ENCODE results near the gene GRHPR. TPM values are rescaled to one million over a fixed set of nuclear protein-coding genes. Genes with fewer than 3 reads are reported as not detected.

The GRHPR gene
- total RNA-seq (52.2 TPM), polyA plus RNA-seq (122 TPM)

GRCh38 chr9:37422289-37423104, at the start of gene GRHPR:
GRHPR (plus strand) TSS chr9:37422696; CDS start chr9:37422751, 55 bp downstream.
- peak; percentile 36 for DNase-seq (ENCODE audit: extremely low spot score)
- H3K4me1 ChIP-seq (ENCODE audit: insufficient read depth), result no peaks in the 10 kb centered on the region
- no peaks in the 10 kb centered on the region for H3K36me3 ChIP-seq (ENCODE audit: insufficient read depth)
- H3K4me3 ChIP-seq (ENCODE audit: low read depth, low read length), result peak within 1 kb of the TSS; percentile 66
- peak within 1 kb of the TSS; percentile 77 for H3K27ac ChIP-seq (ENCODE audit: low read depth)
- WGBS, result under 1% methylated on average over 56 of the region's 56 CpGs

DNA sequence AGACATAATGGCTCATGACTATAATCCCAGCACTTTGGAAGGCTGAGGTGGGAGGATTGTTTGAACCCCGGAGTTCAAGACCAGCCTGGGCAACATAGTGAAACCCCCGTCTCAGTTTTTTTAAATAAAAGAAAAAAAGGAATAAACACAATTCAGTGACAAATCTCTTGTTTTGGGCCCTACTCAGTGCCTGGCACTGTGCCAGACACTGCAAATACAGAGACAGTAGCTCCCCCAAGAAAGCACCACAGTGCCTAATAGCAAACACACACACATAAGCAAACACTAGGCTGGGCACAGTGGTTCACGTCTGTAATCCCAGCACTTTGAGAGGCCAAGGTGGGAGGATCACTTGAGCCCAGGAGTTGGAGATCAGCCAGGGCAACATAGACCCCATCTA, 49.7 kb upstream of the GRHPR start:
- no peaks in the 10 kb centered on the region for H3K4me1 ChIP-seq (ENCODE audit: insufficient read depth)
- WGBS, result 81% methylated on average over 3 of the region's 3 CpGs
- H3K36me3 ChIP-seq (ENCODE audit: insufficient read depth), result no peaks in the 10 kb centered on the region
- DNase-seq (ENCODE audit: extremely low spot score), result no peak
- H3K27ac ChIP-seq (ENCODE audit: low read depth), result no peak overlapping the region
- no peak overlapping the region for H3K4me3 ChIP-seq (ENCODE audit: low read depth, low read length)

- Histone ChIP-seq H3K27ac (ENCODE audit: low read depth) (no peak overlapping the region), H3K4me3 (ENCODE audit: low read depth, low read length) (no peak overlapping the region), H3K36me3 (ENCODE audit: insufficient read depth) (no peaks in the 10 kb centered on the region), H3K4me1 (ENCODE audit: insufficient read depth) (no peaks in the 10 kb centered on the region)
- WGBS, result 92% methylated on average over 1 of the region's 1 CpG
- no peak for DNase-seq (ENCODE audit: extremely low spot score)
Observed at GRCh38 chr9:37373621-37374020, 48.9 kb upstream of the GRHPR start.

GRCh38 chr9:37374892-37375291, 47.6 kb upstream of the GRHPR start:
- DNase-seq (ENCODE audit: extremely low spot score), result no peak
- H3K36me3 ChIP-seq (ENCODE audit: insufficient read depth), result no peaks in the 10 kb centered on the region
- H3K4me1 ChIP-seq (ENCODE audit: insufficient read depth), result no peaks in the 10 kb centered on the region
- 87% methylated on average over 6 of the region's 6 CpGs for WGBS
- no peak overlapping the region for H3K4me3 ChIP-seq (ENCODE audit: low read depth, low read length)
- no peak overlapping the region for H3K27ac ChIP-seq (ENCODE audit: low read depth)

DNA sequence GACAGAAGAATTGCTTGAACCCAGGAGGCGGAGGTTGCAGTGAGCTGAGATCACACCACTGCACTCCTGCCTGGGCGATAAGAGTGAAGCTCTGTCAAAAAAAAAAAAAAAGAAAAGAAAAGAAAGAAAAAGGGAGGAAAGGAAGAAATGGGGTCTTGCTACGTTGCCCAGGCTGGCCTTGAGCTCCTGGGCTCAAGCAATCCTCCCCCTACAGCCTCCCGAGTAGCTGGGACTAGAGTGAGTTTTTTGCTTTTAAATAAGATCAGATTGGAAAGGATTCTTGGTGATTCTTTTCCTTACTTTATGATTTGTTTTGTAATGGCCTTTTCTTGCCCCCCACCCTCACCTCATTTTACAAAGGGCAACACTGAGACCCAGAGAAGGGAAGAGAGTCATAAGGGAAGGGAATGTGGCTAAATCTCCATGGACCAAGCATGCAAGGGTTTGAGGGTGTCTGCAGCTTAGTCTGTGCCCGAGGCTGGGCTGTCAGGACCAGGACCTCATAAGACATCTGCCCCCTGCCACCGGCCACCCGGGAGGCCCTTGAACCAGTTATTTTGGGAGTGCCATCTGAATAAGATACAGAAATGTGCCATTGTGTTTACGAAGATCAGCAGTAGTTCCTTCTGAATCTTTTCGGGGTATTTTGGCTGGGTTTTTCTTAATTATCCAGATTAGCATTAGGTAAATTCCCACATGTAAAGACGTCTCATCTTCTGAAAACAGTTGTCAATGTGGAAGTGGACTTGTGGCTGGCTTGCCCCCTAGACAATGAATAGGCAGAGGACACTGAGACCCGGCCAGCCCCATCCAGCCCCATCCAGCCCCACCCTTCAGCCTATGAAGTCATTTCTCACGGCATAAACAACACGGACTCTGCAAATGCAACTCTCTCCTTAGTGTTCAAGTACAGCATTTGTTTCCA, 44.5 kb upstream of the GRHPR start:
- no peak overlapping the region for H3K27ac ChIP-seq (ENCODE audit: low read depth)
- no peaks in the 10 kb centered on the region for H3K36me3 ChIP-seq (ENCODE audit: insufficient read depth)
- DNase-seq (ENCODE audit: extremely low spot score), result no peak
- H3K4me3 ChIP-seq (ENCODE audit: low read depth, low read length), result no peak overlapping the region
- H3K4me1 ChIP-seq (ENCODE audit: insufficient read depth), result no peaks in the 10 kb centered on the region
- WGBS, result 80% methylated on average over 13 of the region's 13 CpGs

GRCh38 chr9:37378613-37379004, 43.9 kb upstream of the GRHPR start:
- Histone ChIP-seq H3K27ac (ENCODE audit: low read depth) (no peak overlapping the region), H3K4me3 (ENCODE audit: low read depth, low read length) (no peak overlapping the region), H3K4me1 (ENCODE audit: insufficient read depth) (no peaks in the 10 kb centered on the region), H3K36me3 (ENCODE audit: insufficient read depth) (no peaks in the 10 kb centered on the region)
- 86% methylated on average over 19 of the region's 19 CpGs for WGBS
- no peak for DNase-seq (ENCODE audit: extremely low spot score)

DNA sequence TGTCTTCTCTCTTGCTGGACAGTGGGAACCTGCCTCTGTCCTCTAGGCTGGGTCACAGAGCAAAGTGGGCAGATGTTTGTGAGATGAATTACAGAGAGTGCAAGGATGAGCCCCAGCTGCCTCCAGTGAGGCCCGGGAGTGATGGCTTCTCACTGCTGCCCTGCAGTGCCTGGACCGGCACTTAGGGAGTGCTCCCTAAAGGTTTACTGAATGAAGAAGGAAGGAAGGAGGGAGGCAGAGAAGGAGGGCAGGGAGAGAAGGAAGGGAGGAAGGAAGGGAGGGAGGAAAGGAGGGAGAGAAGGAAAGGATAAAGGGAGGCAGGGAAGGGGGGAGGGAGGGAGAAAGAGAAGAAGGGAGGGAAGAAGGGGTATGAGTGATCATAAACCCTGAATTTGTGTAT, 42.7 kb upstream of the GRHPR start:
- 40% methylated on average over 2 of the region's 2 CpGs for WGBS

DNA sequence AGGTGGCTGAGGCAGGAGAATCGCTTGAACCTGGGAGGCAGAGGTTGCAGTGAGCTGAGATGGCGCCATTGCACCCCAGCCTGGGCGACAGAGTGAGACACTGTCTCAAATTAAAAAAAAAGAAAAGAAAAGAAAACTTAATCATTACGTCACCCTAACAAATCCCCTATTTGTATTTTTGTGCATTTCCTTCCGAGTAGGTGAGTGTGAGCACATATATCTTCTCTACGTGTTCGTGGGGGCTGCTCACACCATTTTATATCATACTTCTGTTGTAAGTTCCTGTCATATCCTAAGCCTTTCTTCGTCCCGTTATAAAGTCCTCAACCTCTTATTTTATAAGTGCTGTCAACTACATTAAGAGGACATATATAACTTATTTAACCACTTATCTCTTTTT, 41.9 kb upstream of the GRHPR start:
- H3K36me3 ChIP-seq (ENCODE audit: insufficient read depth), result no peaks in the 10 kb centered on the region
- no peak overlapping the region for H3K4me3 ChIP-seq (ENCODE audit: low read depth, low read length)
- no peak for DNase-seq (ENCODE audit: extremely low spot score)
- H3K4me1 ChIP-seq (ENCODE audit: insufficient read depth), result no peaks in the 10 kb centered on the region
- no peak overlapping the region for H3K27ac ChIP-seq (ENCODE audit: low read depth)
- 79% methylated on average over 9 of the region's 9 CpGs for WGBS

More for the DNA sequence above, 42.7 kb upstream of the GRHPR start:
- Histone ChIP-seq H3K4me3 (ENCODE audit: low read depth, low read length) (no peak overlapping the region), H3K4me1 (ENCODE audit: insufficient read depth) (no peaks in the 10 kb centered on the region), H3K27ac (ENCODE audit: low read depth) (no peak overlapping the region), H3K36me3 (ENCODE audit: insufficient read depth) (no peaks in the 10 kb centered on the region)
- no peak for DNase-seq (ENCODE audit: extremely low spot score)

GRCh38 chr9:37381094-37381741, 41.3 kb upstream of the GRHPR start:
- Histone ChIP-seq H3K27ac (ENCODE audit: low read depth) (no peak overlapping the region), H3K4me3 (ENCODE audit: low read depth, low read length) (no peak overlapping the region), H3K36me3 (ENCODE audit: insufficient read depth) (no peaks in the 10 kb centered on the region), H3K4me1 (ENCODE audit: insufficient read depth) (no peaks in the 10 kb centered on the region)
- no peak for DNase-seq (ENCODE audit: extremely low spot score)
- WGBS, result 81% methylated on average over 11 of the region's 11 CpGs

DNA sequence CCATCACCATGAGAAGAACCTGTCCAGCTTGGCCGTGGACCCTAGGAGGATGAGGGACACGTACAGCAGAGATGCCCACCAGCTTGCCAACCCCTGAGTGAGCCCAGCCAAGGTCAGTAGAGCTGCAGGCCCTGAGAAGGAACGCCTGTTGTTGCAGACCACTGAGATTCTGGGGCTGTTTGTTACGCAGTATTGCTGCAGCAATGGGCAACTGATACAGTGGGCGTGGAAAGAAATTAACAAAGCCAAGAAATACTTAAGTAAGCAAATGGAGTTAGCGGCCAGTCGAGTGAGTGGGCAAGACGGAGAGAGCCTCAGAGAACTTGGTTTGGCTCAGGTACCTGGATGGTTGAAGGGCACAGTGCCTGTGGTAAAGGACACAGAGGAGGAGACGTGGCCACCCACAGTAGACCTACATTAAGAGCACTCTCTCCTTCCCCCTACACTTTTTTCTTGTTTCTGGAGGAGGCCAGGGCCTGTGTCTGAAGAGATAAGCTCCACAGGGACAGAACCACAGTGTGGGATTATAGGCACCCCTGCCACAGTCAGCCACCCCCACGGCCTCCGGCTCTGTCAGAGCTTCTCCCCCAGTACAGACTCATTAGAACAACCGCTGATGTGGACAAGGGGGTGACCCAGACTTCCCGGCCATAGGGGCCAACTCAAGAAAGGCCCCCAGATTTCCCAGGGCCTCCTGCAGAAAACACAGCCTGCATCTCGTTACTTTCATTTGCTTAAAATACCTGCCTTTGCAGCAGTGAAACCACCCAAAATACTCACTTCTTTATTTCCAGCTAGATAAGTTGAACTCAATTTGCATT, 40.1 kb upstream of the GRHPR start:
- DNase-seq (ENCODE audit: extremely low spot score), result no peak
- H3K36me3 ChIP-seq (ENCODE audit: insufficient read depth), result no peaks in the 10 kb centered on the region
- 77% methylated on average over 14 of the region's 14 CpGs for WGBS
- H3K27ac ChIP-seq (ENCODE audit: low read depth), result no peak overlapping the region
- H3K4me3 ChIP-seq (ENCODE audit: low read depth, low read length), result no peak overlapping the region
- H3K4me1 ChIP-seq (ENCODE audit: insufficient read depth), result no peaks in the 10 kb centered on the region

DNA sequence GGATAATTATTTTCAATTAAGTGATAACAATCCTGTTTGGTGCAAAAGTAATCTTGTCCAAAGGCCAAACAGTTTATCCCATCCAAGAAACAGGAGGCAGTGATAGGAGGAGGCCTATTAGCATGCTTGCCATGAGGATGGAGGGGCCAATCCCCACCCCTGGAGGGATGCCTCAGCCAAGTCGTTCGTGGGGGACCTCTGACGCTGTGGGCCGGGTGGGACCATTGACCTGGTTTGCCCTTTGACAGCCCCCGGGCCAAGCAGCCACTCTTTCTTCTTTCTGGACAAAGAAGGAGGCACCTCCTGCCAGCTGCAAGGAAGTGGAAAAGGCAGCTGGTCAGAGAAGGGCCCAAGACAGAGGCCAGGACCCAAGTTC, 39.5 kb upstream of the GRHPR start:
- no peaks in the 10 kb centered on the region for H3K36me3 ChIP-seq (ENCODE audit: insufficient read depth)
- H3K27ac ChIP-seq (ENCODE audit: low read depth), result no peak overlapping the region
- WGBS, result 60% methylated on average over 5 of the region's 5 CpGs
- no peak overlapping the region for H3K4me3 ChIP-seq (ENCODE audit: low read depth, low read length)
- H3K4me1 ChIP-seq (ENCODE audit: insufficient read depth), result no peaks in the 10 kb centered on the region
- no peak for DNase-seq (ENCODE audit: extremely low spot score)

DNA sequence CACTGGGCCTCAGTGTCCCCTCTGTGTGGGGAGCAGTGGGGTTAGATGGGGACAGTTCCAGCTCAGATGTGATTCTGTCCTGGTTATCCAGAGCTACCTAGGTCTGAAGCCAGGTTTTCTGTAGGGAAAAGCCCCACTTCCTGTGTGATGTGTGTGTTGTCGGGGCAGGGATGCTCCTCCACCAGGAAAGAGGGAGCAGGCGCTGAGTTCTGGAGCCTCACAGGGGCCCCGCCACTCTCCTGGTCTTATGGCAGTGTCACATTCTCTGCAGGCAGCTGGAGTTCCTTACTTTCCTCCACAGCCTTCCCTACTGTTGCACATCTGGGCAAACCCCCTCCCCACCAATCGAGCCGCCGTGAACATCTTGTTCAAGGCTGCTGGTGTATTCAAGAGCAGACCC, 39.1 kb upstream of the GRHPR start:
- WGBS, result 74% methylated on average over 6 of the region's 6 CpGs
- H3K27ac ChIP-seq (ENCODE audit: low read depth), result no peak overlapping the region
- no peaks in the 10 kb centered on the region for H3K4me1 ChIP-seq (ENCODE audit: insufficient read depth)
- no peaks in the 10 kb centered on the region for H3K36me3 ChIP-seq (ENCODE audit: insufficient read depth)
- DNase-seq (ENCODE audit: extremely low spot score), result no peak
- H3K4me3 ChIP-seq (ENCODE audit: low read depth, low read length), result no peak overlapping the region

Measured in urinary bladder (tissue), 4 donors.